Stomach smooth muscle (tissue), 2 donors: ENCODE results near the gene ATE1.
"Not testable (repeated sequence)": the region's sequence is repeated elsewhere in the genome, so short reads cannot be mapped to it uniquely, and the experiment has no call there.

Experiments
- H3K27ac ChIP-seq: one replicate; pipeline ENCODE4 v1.7.0; 2013; ENCODE audit warnings: mild to moderate bottlenecking, low read length, inconsistent platforms
- H3K27me3 ChIP-seq, 2 donors: one replicate each; pipeline ENCODE4 v1.7.0; 2013; ENCODE audit warnings: low read length in 2 of 2; ENCODE audit not compliant: insufficient read depth in 2 of 2, control insufficient read depth in 1 of 2
- H3K36me3 ChIP-seq, 2 donors: one replicate each; pipeline ENCODE4 v1.7.0; 2013; ENCODE audit warnings: low read length in 2 of 2; ENCODE audit not compliant: control insufficient read depth in 2 of 2, insufficient read depth in 2 of 2
- H3K4me1 ChIP-seq: one replicate; pipeline ENCODE4 v1.7.0; 2013; ENCODE audit warnings: low read length; ENCODE audit not compliant: control insufficient read depth, insufficient read depth
- H3K4me3 ChIP-seq, 2 donors: one replicate each; pipeline ENCODE4 v1.7.0; 2013; ENCODE audit warnings: low read length in 2 of 2
- H3K9ac ChIP-seq, 2 donors: one replicate each; pipeline ENCODE4 v1.7.0; 2013; ENCODE audit warnings: low read length in 2 of 2, mild to moderate bottlenecking in 1 of 2
- H3K9me3 ChIP-seq, 2 donors: one replicate each; pipeline ENCODE4 v1.7.0; 2013; ENCODE audit warnings: low read length in 2 of 2; ENCODE audit not compliant: control insufficient read depth in 2 of 2
- donor health status: healthy.
- donor health status: Pancreatic carcinoma.

Gene ATE1

DNA sequence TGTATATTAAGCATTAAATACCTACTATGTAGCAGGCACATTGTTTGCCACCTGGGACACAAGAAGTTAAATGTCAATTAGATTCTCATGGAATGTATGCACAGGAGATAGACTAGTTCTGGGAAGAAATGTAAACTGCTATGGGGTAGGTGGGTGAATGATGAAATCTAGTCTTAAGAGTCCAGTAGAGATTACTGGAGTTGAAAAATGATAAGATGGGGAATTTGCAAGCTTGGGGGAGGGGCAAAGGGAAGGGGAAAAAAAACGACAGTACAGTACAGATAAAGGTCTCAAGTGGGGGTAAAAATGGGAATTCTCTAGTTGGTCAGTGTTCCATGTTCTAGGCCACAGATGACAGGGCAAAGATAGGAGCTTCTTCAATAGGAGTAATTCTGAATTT is 94.4 kb downstream of the ATE1 start:
- no peaks in the 10 kb centered on the region for H3K27me3 ChIP-seq
- no peaks in the 10 kb centered on the region for H3K9me3 ChIP-seq
- H3K4me1 ChIP-seq: no peaks in the 10 kb centered on the region

DNA sequence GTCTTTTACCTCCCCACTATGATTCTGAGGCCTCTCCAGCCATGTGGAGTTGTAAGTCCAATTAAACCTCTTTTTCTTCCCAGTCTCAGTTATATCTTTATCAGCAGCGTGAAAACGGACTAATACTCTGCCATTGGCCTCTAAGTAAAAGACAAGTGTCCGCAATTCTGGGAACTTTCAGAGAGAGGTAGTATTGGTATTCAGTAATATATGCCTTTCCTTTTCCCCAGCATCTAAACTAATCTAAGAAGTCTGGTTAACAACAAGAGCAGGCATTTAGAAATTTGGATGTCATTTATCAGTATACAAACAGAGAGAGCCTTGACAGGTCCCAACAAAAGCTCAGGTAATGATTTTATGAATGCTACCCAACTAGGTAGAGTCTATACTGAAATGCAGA is 95.2 kb downstream of the ATE1 start:
- Histone ChIP-seq H3K9me3 (no peaks in the 10 kb centered on the region), H3K4me3 (no peak overlapping the region), H3K4me1 (no peaks in the 10 kb centered on the region), H3K36me3 (peaks cover 15 to 16% of the 10 kb centered on the region in 2 donors), H3K27me3 (no peaks in the 10 kb centered on the region), H3K27ac (no peak overlapping the region), H3K9ac (no peak overlapping the region)

More for the DNA sequence above, 94.4 kb downstream of the ATE1 start:
- Histone ChIP-seq H3K36me3 (peaks cover 11 to 12% of the 10 kb centered on the region in 2 donors), H3K4me3 (no peak overlapping the region), H3K27ac (no peak overlapping the region), H3K9ac (no peak overlapping the region)

DNA sequence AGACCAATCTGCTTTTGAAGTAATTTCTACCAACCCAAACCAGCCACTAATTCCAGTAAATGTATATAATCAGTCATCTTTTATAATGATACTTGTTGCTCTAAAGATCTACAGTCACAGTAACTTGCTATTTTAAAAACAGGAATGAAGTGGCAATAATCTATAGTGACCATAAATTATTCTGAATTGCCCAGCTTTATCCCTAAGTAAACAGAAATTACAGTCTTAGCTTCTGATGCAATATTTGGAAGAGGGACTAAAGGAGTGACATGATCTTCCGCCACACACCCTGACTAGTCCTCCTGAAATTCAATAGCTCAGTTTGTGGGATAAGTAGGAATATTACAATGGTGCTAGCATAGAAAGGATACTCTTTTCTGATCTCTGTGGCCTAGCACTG is 96.1 kb downstream of the ATE1 start:
- Histone ChIP-seq H3K27ac (no peak overlapping the region), H3K36me3 (peaks cover 15 to 16% of the 10 kb centered on the region in 2 donors), H3K9me3 (no peaks in the 10 kb centered on the region), H3K4me1 (no peaks in the 10 kb centered on the region), H3K4me3 (no peak overlapping the region), H3K27me3 (no peaks in the 10 kb centered on the region), H3K9ac (no peak overlapping the region)

DNA sequence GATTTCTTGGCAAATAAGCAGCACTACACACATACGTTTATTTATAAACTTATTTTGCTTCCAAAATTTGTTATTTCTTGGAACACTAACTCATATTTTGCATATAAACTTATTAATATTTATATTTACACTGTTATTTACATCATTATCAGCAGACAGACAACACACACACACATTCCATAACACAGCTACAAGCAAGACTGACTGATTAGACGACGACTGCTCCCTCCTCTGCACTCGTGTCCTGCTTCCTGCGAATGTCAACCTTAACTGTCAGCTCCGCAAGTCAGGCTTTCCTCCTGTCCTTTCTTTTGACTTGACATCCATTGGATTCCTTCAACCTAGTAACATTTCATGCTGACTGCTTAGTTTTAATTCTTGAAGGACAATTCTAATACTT is 96.6 kb downstream of the ATE1 start:
- Histone ChIP-seq H3K9ac (no peak overlapping the region), H3K9me3 (no peaks in the 10 kb centered on the region), H3K36me3 (peaks cover 15 to 16% of the 10 kb centered on the region in 2 donors), H3K4me1 (no peaks in the 10 kb centered on the region), H3K27me3 (no peaks in the 10 kb centered on the region), H3K27ac (no peak overlapping the region), H3K4me3 (no peak overlapping the region)

DNA sequence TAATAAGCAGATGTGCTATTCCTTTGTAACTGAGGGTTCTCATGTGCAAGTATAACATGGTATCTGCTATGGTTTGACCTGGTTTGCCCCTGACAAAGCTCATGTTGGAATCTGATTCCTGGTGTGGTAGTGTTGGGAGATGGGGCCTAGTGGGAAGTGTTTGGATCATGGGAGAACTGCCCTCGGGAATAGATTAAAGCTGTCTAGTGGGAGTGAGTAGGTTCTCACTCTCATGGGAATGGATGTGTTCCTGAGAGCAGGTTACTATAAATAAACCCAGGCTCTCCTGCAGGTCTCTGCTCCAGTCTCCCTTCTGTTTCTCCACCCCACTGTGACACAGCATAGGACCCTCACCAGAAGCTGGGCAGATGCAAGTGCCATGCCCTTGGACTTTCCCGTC is 97.7 kb downstream of the ATE1 start:
- no peaks in the 10 kb centered on the region for H3K27me3 ChIP-seq
- H3K9me3 ChIP-seq: no peaks in the 10 kb centered on the region
- H3K4me1 ChIP-seq: no peaks in the 10 kb centered on the region
- no peak overlapping the region for H3K27ac ChIP-seq
- H3K9ac ChIP-seq: no peak overlapping the region
- peaks cover 8 to 11% of the 10 kb centered on the region in 2 donors for H3K36me3 ChIP-seq
- H3K4me3 ChIP-seq: no peak overlapping the region

DNA sequence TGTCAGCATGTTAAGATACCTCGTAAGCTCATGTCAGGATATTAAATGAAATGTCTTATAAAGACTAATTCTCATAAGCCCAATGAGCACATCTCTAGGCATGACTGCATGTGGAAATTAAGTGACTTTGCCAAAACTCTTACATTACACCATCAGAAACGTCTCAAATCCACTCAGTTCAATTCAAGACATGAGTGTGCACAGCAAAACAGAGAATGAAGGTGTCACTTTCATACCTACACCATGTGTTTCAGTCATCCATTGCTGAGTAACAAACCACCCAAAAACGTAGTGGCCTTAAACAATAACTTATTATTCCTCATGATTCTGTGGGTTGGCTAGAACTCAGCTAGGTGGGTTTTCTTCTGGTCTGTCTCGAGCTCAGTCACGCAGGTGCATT is 99.8 kb downstream of the ATE1 start:
- H3K4me3 ChIP-seq: no peak overlapping the region
- H3K27me3 ChIP-seq: no peaks in the 10 kb centered on the region
- H3K9ac ChIP-seq: no peak overlapping the region
- no peak overlapping the region for H3K27ac ChIP-seq
- peaks cover 6 to 10% of the 10 kb centered on the region in 2 donors for H3K36me3 ChIP-seq
- H3K4me1 ChIP-seq: no peaks in the 10 kb centered on the region
- no peaks in the 10 kb centered on the region for H3K9me3 ChIP-seq

DNA sequence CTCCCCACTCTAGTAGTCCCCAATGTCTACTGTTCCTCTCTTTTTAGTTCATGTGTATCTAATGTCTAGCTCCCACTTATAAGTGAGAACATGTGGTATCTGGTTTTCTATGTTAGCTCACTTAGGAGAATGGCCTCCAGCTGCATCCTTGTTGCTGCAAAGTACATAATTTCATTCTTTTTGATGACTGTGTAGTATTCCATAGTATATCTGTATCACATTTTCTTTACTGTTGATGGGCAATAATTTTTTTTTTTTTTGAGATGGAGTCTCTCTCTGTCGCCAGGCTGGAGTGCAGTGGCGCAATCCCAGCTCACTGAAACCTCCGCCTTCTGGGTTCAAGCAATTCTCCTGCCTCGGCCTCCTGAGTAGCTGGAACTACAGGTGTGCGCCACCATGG is 101.1 kb downstream of the ATE1 start:
- not testable (repeated sequence) for H3K9ac ChIP-seq, H3K9me3 ChIP-seq, H3K4me3 ChIP-seq, H3K27ac ChIP-seq, H3K27me3 ChIP-seq, H3K4me1 ChIP-seq
- peaks cover 6 to 10% of the 10 kb centered on the region in 2 donors for H3K36me3 ChIP-seq

DNA sequence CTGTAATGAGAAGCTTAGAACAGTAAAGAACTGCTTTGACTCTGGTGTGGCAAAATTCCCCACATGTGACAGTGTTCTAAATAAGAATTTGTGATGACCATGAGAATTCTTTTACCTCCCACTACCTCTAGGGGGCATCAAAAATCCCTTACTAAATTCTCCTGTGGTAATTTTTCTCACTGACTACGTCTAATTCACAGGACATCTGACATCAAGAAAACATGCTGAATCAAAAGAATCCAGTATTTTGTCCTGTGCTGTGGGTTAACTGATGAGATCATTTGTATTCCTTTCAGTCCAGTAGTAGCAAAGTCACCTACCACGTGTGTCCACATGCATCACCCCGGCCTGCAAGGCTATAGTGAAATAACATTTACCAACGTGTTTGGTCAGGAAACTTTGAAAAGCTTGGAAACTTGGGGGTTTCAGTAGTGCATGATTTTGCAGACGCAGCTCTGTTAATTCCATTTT is 103.8 kb downstream of the ATE1 start:
- Histone ChIP-seq H3K36me3 (peaks cover 6 to 8% of the 10 kb centered on the region in 2 donors), H3K9ac (no peak overlapping the region), H3K9me3 (no peaks in the 10 kb centered on the region), H3K27ac (no peak overlapping the region), H3K4me1 (no peaks in the 10 kb centered on the region), H3K4me3 (no peak overlapping the region), H3K27me3 (no peaks in the 10 kb centered on the region)

DNA sequence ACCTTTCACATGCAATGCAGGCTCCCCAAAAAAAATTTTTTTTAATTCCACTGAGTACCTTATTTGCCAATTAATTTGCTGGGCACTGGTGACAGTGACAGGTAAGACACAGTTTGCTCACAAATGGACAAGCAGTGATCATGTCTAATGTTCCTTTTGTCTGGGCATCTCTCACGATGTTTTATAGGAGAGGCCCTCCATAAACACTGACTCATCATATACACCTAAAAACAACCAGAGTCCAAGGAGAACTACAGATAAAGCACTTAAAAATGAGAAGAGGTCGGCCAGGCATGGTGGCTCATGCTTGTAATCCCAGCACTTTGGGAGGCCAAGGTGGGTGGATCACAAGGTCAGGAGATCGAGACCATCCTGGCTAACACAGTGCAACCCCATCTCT is 105.1 kb downstream of the ATE1 start:
- Histone ChIP-seq H3K4me3 (no peak overlapping the region), H3K9ac (no peak overlapping the region), H3K36me3 (peaks cover 0 to 3% of the 10 kb centered on the region in 2 donors), H3K4me1 (no peaks in the 10 kb centered on the region), H3K9me3 (no peaks in the 10 kb centered on the region), H3K27me3 (no peaks in the 10 kb centered on the region), H3K27ac (no peak overlapping the region)

DNA sequence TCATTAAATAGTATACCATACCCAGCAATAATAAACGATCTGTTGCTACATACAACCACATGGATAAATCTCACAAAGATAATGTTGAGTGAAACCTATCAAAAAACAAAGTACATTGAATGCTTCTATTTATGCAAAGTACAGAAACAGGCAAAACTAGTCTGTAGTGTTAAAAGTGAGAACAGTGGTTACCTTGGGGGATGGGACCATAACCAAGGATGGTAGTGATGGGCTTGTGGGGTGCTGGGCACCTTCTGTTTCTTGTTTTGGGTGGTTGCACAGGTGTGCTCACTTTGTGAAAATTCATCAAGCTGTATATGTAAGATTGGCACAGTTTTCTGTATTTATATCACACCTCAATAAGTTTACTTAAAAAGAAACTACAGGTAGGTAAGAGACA is 105.7 kb downstream of the ATE1 start:
- Histone ChIP-seq H3K9me3 (no peaks in the 10 kb centered on the region), H3K27ac (no peak overlapping the region)

DNA sequence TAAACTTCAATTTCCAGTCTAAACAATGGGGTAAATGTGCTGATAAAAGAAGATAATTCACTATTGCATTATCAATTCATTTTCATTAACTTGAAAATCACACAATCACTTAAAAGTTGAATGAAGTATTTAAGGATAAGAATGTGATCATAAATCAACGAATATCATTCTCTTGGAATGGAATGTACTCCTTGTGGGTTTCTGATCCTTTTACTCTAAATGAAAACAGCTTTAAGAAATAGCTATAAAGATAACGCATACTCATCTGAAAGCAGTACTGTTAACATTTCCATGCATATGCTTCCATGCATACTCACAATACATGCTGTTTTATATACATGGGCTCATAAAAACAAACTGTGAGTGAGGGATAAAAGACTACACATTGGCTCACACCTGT is 108.8 kb downstream of the ATE1 start:
- H3K27ac ChIP-seq: no peak overlapping the region
- no peaks in the 10 kb centered on the region for H3K9me3 ChIP-seq
- H3K9ac ChIP-seq: no peak overlapping the region
- no peaks in the 10 kb centered on the region for H3K27me3 ChIP-seq
- H3K4me1 ChIP-seq: no peaks in the 10 kb centered on the region
- peaks cover 2 to 3% of the 10 kb centered on the region in 2 donors for H3K36me3 ChIP-seq
- no peak overlapping the region for H3K4me3 ChIP-seq

More for the DNA sequence above, 105.7 kb downstream of the ATE1 start:
- H3K4me3 ChIP-seq: no peak overlapping the region
- H3K27me3 ChIP-seq: no peaks in the 10 kb centered on the region
- peaks cover 0 to 3% of the 10 kb centered on the region in 2 donors for H3K36me3 ChIP-seq
- H3K4me1 ChIP-seq: no peaks in the 10 kb centered on the region
- H3K9ac ChIP-seq: no peak overlapping the region
